Smooth muscle cell of the brain vasculature (primary cell): ENCODE results near the gene CCDC7.
"Not testable (repeated sequence)": the region's sequence is repeated elsewhere in the genome, so short reads cannot be mapped to it uniquely, and the experiment has no call there.

Source experiments
- DNase-seq: peaks from one replicate; pipeline ENCODE4 v3.0.0-alpha.2; 2012; ENCODE audit warnings: low read depth, low spot score

The CCDC7 gene

DNA sequence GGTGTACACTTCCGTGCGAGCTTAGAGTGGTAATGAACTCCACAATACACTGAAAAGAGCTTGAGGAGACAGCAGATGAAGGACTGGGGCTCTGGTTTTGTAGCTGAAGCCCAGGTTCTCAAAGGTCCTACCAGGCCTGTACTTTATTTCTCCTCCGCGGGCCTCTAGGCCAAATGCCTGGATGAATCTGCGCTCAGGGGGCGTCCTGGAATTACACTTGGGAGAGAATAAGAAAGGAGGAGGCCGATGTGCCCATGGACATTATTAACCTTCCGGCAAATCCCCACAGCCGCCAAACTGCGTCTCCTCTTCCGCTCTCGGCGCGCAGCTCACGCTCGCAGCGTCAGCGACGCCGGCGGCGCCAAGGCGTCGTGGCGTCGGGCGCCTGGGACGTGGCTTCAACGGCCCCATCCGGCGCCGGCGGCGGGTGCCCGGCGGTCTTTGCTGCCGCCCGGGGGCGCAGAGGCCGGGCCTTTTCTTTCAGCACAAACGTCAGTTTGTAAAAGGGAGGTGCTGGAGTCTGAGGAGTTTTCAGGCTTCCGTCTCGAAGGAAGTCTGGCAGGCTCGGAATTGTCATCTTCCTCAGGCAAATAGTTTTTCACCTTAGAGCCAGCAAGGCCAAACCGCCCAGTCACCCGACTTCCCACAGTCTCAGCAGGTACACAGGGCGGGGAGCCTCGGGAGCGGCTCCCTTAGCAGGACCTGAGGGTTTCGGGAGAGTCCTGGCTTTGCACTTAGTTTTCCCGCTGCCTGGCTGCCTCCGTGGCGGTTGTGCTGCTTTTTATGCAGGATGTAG, at the start of gene CCDC7:
Gene CCDC7 (plus strand): TSS at position 401 of the 796 bp plus-strand sequence. CDS start 5,503 bp downstream, outside the sequence.
- peak; percentile 74 for DNase-seq

DNA sequence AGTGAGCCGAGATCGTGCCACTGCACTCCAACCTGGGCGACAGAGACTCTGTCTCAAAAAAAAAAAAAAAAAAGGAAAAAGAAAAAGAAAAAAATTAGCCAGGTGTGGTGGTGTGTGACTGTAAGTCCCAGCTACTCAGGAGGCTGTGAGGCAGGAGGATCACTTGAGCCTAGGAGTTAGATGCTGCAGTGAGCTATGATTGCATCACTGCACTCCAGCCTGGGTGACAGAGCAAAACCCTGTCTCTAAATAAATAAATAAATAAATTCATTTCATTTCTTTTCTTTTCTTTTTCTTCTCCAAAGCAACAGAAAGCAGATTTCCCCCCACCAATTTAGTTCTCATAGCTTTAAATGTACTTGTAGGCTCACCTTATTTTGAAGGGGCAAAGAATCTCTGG, 48.8 kb upstream of the CCDC7 start:
- not testable (repeated sequence) for DNase-seq

GRCh38 chr10:32399720-32400119, 46.2 kb upstream of the CCDC7 start:
- not testable (repeated sequence) for DNase-seq

DNA sequence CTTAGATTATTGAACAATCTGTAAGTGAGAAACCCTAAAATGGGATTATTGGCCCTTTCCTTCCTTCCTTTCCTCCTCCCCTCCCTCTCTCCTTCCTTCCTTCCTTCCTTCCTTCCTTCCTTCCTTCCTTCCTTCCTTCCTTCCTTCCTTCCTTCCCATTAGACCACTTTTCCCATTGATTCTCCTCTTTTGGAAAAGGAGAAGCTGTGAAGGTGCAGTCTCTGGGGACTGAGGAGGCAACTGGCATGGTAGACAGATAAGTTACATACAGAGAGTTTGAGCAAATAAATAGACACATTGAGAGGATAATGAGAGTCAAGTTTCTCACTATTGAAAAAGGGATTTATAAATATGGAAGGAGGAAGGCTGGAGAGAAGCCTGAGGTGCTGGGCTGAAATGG, 45.0 kb upstream of the CCDC7 start:
- no peak for DNase-seq

GRCh38 chr10:32402499-32402898, 43.4 kb upstream of the CCDC7 start:
- DNase-seq: no peak

DNA sequence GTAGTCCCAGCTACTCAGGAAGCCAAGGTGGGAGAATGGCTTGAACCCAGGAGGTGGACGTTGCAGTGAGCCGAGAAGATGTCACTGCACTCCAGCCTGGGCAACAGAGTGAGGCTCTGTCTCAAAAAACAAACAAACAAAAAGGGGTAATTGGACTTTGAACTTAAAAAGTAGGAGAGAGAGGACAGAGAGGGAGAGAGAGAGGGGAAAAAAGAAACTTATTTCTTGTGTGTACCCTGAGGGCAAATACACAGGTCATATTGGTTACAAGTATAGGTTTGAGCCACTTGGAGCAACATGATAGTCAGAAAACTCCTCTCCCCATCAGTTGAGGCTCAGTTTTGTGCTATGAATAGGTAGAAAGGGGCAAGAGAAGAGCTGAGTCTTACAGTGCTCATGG, 42.8 kb upstream of the CCDC7 start:
- DNase-seq: no peak

DNA sequence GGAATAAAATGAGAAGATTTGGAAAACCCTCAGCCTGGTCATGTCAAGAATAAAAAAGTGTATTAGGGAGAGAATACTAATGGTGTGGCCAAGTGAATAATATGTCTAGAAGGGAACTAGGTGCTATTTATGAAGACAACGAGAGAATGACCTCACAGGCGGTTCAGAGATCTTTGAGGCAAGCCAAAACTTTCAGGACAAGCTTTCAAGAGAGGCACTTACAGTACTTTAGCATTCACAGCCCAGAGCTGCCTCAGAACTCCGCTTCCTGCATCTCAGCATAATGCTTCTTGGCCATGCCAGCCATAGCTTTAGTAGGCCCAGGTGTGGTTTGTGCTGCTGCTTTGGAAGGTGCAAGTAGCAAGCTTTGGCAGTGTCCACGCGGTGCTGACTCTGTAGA, 37.2 kb upstream of the CCDC7 start:
- DNase-seq: no peak

DNA sequence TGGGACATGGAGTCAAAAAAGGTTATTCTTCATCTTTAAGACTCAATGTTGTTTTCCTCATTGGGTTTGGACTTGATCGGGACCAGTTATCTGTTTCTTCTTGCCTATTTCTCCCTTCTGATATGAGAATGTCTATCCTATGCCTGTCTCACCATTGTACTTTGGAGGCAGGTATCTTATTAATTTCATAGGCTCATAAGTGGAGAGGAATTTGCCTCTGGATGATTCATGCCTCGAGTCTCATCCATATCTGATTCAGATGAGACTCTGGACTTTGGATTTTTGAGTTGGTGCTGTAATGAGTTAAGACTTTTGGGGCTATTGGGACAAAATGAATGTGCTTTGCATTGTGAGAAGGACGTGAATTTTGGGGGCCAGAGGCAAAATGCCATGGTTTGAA, 36.2 kb upstream of the CCDC7 start:
- DNase-seq: no peak

- no peak for DNase-seq
Observed at GRCh38 chr10:32410569-32410968, 35.4 kb upstream of the CCDC7 start.

DNA sequence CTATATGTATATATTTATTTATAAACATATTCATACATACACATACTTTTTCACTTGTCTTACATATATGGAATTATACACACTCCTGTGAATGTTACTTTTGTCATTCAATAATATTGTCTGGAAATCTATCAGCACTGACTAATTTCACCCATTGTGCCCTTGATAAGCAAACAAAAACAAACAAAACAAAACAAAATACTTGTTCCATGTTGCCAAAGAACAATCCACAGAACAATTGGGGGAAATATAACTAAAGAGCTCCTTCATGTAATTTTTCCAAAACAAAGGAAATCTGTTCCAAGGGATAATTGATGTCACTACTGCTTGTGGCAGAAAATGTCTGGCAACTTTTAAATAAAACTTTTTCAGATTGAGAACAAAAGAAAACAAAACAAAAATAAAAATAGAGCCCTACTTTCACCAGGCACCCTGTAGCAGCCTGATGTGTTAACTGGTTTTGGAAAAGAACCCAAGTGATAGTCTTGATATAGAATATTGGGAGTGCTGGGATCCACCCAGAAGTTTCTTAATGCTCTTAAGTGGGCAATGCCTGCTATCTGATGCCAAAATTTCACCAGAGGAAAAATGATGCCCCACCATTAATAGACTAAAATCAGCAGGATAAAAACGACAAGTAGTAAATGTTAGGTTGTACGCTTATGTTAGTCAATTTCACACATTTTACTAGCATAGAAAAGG, 34.0 kb upstream of the CCDC7 start:
- DNase-seq: no peak

GRCh38 chr10:32412499-32412853, 33.5 kb upstream of the CCDC7 start:
- no peak for DNase-seq

DNA sequence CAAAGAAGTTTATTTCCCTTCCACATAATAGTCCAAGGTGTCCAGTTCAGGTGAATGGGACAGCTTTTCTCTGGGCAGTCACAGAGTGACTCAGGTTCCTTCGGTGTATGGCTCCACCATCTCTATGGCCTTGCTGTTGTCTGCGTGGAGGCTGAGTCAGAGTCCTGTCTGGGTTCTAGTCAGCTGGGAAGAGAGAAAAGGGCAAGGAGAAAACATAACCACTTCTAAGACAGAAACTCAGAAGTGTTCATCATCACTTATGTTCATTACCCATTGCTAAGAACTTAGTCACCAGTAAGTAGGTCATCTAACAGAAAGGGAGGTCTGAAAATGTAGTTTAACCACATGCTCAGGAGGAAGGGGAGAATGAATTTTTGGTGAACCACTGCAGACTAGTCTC, 32.4 kb upstream of the CCDC7 start:
- DNase-seq: no peak

DNA sequence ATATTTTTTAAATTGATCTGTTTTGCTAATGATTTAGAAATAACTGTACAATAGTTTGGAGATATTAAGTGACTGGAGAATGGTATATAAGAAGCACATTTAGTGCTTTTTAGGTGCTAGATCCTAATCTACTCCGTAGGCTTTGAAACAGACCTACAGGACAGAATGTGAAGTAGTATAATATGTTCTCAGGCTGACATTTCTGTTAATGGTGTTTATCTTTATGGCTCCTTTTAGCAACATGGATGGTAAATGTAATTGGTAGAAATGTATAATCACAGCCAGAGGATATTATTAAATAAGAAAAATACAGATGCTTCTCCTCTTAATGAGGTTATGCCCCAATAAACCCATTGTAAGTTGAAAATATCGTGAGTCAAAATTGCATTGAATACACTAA, 30.6 kb upstream of the CCDC7 start:
- no peak for DNase-seq

- peak; percentile 33 for DNase-seq
Observed at GRCh38 chr10:32417911-32418547, 27.9 kb upstream of the CCDC7 start.

DNA sequence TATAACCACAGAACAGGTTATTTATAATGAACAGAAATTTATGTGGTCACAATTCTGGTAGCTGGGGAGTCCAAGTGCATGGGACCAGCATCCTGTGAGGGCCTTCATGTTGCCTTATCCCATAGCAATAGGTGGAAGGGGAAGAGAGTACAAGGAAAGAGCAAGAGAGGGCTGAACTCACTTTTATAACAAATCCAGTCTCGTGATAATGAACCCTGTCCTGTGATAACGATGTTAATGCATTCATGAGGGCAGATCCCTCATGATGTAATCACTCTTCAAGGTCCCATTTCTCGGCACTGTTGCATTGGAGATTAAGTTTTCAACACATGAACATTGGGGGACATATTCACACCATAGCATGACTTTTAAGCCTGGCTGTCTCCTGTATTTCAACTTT, 27.4 kb upstream of the CCDC7 start:
- DNase-seq: no peak

- no peak for DNase-seq
Observed at GRCh38 chr10:32419615-32420014, 26.3 kb upstream of the CCDC7 start.

DNA sequence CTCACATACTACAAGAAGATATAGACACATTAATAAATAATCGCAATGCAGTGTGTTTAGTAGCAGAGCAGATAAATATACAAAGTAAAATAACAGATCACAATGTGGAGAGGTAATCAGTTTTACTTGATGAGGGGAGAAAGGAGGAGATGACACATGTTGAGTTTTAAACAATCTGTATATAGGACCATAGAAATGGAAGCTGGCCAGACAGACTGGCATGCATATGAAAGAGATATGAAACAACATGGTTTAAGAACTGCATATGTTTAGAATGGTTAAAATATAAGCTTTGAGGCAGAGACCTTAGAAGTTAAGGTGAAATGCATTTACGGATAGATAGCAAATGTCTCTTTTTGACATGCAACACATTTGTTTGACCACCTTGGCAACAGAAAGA, 19.8 kb upstream of the CCDC7 start:
- DNase-seq: no peak

- no peak for DNase-seq
Observed at GRCh38 chr10:32433542-32433941, 12.4 kb upstream of the CCDC7 start.

- no peak for DNase-seq
Observed at GRCh38 chr10:32436215-32436614, 9.7 kb upstream of the CCDC7 start.

GRCh38 chr10:32437334-32437733, 8.6 kb upstream of the CCDC7 start:
- no peak for DNase-seq

- no peak for DNase-seq
Observed at GRCh38 chr10:32445036-32445435, 904 bp upstream of the CCDC7 start.

- DNase-seq: no peak
Observed at GRCh38 chr10:32446536-32447406, 831 bp downstream of the CCDC7 start.
